ENCODE results near the gene WDR27.

DNA sequence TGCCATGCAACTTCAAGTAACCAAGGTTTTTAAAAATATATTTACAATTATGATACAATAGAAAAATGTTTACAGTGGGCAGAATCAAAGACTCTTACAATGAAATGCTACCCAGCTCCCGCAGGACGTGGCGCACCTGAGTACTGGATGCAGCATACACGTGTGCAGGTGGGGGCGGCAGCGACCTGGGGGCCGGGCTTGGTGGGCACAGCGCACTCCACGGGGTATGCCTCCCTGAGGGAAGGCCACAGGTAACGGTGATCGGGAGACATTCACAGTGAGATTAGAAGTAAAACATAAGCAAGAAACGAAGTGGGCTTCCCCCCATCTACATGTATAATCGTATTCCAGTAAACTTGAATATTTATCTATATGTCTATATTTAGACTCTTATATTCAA lies 54.2 kb downstream of the WDR27 start:
- TF ChIP-seq CTCF (IDR thresholded peaks at IDR 0.05; ENCODE audit: borderline replicate concordance, extremely low read depth, low read length, poor library complexity, severe bottlenecking) (no peak), EZH2 (IDR thresholded peaks at IDR 0.05; ENCODE audit: borderline replicate concordance, low read depth, low read length, severe bottlenecking) (no peak)

All from DND-41 (cell line).